AG04450 (cell line): Measurements from ENCODE around the gene MRPS6. TPM values are rescaled to one million over a fixed set of nuclear protein-coding genes. Genes with fewer than 3 reads are reported as not detected.

Experiments
- CTCF ChIA-PET: fragments of 300-600, 350-600 bp; formaldehyde crosslinking; extraction: SDS; loops from one replicate; lab custom pipeline; 2022; ENCODE audit warnings: antibody characterized with exemption, inconsistent platforms; lab: Charles Lee
- POLR2A ChIA-PET: fragments of 350-600 bp; formaldehyde crosslinking; extraction: SDS; loops from one replicate; lab custom pipeline; 2021; ENCODE audit warnings: antibody characterized with exemption, inconsistent platforms; lab: Yijun Ruan, JAX
- DNase-seq: peaks from one replicate; pipeline ENCODE4 v3.0.0-alpha.2; 2011; ENCODE audit warnings: low read depth, low spot score
- H3K27ac ChIP-seq: one replicate; pipeline ENCODE4 v1.5.1; 2012; ENCODE audit warnings: low read depth, low read length, control low read depth
- H3K27me3 ChIP-seq: one replicate; pipeline ENCODE4 v1.6.0; 2012; ENCODE audit warnings: low read length; ENCODE audit not compliant: control insufficient read depth, insufficient read depth
- H3K4me3 ChIP-seq: 2 replicates; pipeline ENCODE4 v1.5.1; 2011; ENCODE audit warnings: mild to moderate bottlenecking, low read depth, low read length, control low read depth
- H3K9me3 ChIP-seq: 2 replicates; pipeline ENCODE4 v1.5.1; 2012; ENCODE audit warnings: low read length; ENCODE audit not compliant: control insufficient read depth, insufficient read depth
- CTCF ChIP-seq: IDR thresholded peaks from 2 replicates; pipeline ENCODE4 v1.5.1; 2011; ENCODE audit warnings: low read depth, low read length, control low read depth, inconsistent platforms
- polyA plus RNA-seq: library from polyadenylated mRNA; depleted of rRNA; stranded (reverse); fragments of >200 nt; gene quantifications from 2 replicates; pipeline ENCODE4 v1.2.3, GENCODE V29; 2011

MRPS6 gene
- polyA plus RNA-seq, 1 experiment = 35.8 TPM

GRCh38 chr21:34091032-34091431, 17.7 kb downstream of the MRPS6 start:
- Histone ChIP-seq H3K9me3 (no peaks in the 10 kb centered on the region), H3K27me3 (no peaks in the 10 kb centered on the region), H3K27ac (no peak overlapping the region), H3K4me3 (no peak overlapping the region)
- CTCF ChIA-PET = interaction anchor here (0.9 to 2.7 kb wide), 5 partner anchors 10 to 276 kb away, joined by 3 to 11 read pairs (median 6); no protein-coding TSS in a partner anchor
- POLR2A ChIA-PET = no interaction called here
- DNase-seq = no peak
- TF ChIP-seq CTCF = no peak

GRCh38 chr21:34091607-34092006, 18.2 kb downstream of the MRPS6 start:
- peak; percentile 55 for TF ChIP-seq CTCF
- no peaks in the 10 kb centered on the region for H3K9me3 ChIP-seq
- POLR2A ChIA-PET = no interaction called here
- H3K27me3 ChIP-seq = no peaks in the 10 kb centered on the region
- no peak for DNase-seq
- H3K27ac ChIP-seq = no peak overlapping the region
- H3K4me3 ChIP-seq = no peak overlapping the region
- CTCF ChIA-PET = interaction anchor here (1.4 to 2.7 kb wide), 5 partner anchors 9 to 256 kb away, joined by 4 to 11 read pairs (median 6); no protein-coding TSS in a partner anchor

- Histone ChIP-seq H3K27ac (no peak overlapping the region), H3K9me3 (no peaks in the 10 kb centered on the region), H3K4me3 (no peak overlapping the region), H3K27me3 (no peaks in the 10 kb centered on the region)
- ChIA-PET POLR2A (no interaction called here), CTCF (interaction anchor here (1.0 to 2.7 kb wide), 6 partner anchors 8 to 256 kb away, joined by 3 to 11 read pairs (median 6); partner anchors contain the start of genes MRPS6 and SLC5A3)
- TF ChIP-seq CTCF = no peak
- DNase-seq = no peak
These were observed 19.0 kb downstream of the MRPS6 start for GRCh38 chr21:34092262-34092921.

DNA sequence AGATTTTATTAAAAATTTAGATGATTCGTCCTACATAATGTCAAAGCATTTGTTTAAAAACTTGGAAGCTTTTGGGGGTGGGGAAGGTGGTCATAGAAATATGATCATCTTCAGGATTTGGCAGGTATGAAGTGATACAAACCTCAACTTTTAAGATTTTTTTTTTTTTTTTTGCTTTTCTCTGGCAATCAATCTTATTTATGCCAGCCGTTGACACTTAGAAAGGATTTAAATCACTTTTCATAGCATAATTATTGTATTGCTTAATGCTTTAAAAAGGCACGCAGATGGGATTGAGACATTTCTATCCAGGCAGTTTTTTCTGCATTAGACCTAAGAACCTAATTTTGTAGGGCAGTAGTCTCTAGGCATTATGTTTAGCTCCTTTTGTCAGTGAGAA, 19.7 kb downstream of the MRPS6 start:
- no peak overlapping the region for H3K4me3 ChIP-seq
- H3K27ac ChIP-seq = no peak overlapping the region
- no peaks in the 10 kb centered on the region for H3K27me3 ChIP-seq
- ChIA-PET POLR2A (no interaction called here), CTCF (interaction anchor here (0.7 to 2.3 kb wide), 6 partner anchors 15 to 255 kb away, joined by 3 to 7 read pairs (median 6); partner anchors contain the start of genes MRPS6 and SLC5A3)
- no peak for TF ChIP-seq CTCF
- DNase-seq = no peak
- no peaks in the 10 kb centered on the region for H3K9me3 ChIP-seq

DNA sequence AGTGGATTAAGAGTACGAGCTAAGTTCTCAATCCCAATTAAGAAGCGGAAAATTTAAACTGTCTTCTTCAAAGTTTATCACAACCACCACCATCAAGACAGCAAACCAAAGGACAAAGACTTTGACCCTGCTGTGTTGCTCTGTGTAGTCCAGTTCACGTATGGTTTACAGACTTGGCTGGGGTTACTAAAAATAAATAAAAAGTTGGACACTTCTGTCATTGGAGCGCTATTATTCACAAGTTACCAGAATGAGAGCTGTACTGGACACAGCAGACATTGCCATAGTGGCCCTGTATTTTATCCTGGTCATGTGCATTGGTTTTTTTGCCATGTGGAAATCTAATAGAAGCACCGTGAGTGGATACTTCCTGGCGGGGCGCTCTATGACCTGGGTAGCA, 21.6 kb downstream of the MRPS6 start:
- POLR2A ChIA-PET = no interaction called here
- no peak overlapping the region for H3K4me3 ChIP-seq
- CTCF ChIA-PET = interaction anchor here (1.3 kb wide), 1 partner anchor 253 kb away, joined by 4 read pairs; no protein-coding TSS in a partner anchor

More for the DNA sequence above, 21.6 kb downstream of the MRPS6 start:
- DNase-seq = no peak
- Histone ChIP-seq H3K9me3 (no peaks in the 10 kb centered on the region), H3K27ac (no peak overlapping the region), H3K27me3 (no peaks in the 10 kb centered on the region)
- no peak for TF ChIP-seq CTCF
